ENCODE measurements around the gene ITFG2. TPM values are rescaled to one million over a fixed set of nuclear protein-coding genes. Genes with fewer than 3 reads are reported as not detected.

Gene ITFG2
- total RNA-seq (2021) (37.8 and 39.2 TPM in 2 replicates), Bru-seq, nascent RNA (percentile 79 among the genes with signal in this experiment), BruChase-seq, experiment 1, labeled RNA remaining after a 2-hour chase (percentile 76 among the genes with signal in this experiment), BruChase-seq, experiment 2, labeled RNA remaining after a 6-hour chase (percentile 78 among the genes with signal in this experiment)
- long read RNA-seq, transcript ITFG2-201 (12 exons, 2,361 nt): major isoform, 36 of 66 reads
- long read RNA-seq, partial matches to known transcripts: 4 of 66 reads
- long read RNA-seq, other reads (novel, unspliced or antisense): 22 of 66 reads

DNA sequence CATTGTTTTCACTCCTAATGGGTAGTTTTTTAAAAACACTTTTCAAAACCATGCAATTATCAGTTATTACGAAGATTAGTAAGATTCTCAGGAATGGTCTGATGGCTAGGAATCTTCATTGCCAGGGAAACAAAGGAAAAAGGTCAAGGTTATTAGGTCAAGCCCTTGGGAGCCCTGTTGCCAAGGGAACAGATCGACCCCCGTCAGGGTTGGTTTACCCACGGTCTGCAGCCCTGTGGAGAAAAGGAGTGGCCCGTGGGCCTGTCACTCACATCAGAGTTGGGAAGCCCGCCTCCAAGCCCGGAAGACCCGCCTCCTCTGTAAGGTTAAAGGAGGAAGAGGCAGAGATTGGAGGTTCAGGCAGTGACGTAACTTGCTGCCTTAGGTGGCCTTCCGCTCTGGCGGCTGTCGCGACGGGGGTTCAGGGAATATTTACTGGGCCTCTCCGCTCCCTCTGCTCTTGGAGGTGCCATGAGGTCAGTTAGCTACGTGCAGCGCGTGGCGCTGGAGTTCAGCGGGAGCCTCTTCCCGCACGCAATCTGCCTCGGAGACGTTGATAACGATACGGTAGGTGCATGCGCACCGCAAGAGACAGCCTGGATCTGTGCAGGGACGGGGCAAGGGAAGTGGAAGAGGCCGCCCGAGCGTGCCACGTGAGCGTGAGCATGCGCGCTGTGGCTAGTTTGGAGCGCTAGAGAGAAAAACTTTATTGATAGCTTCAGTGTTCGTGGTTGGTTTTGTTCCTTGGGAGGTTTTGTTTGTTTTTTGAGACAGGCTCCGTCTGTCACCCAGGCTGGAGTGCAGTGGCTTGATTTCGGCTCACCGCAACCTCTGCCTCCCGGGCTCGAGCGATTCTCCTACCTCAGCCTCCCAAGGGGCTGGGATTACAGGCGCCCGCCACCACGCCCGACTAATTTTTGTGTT lies at the start of gene ITFG2:
ITFG2 (plus strand) TSS at position 379 of the 924 bp plus-strand sequence; CDS start at position 472, 93 bp downstream.
- intact Hi-C loops (cut with micrococcal nuclease; ENCODE audit: unreplicated experiment): no loop called here
- peak within 1 kb of the TSS; percentile 95 for H3K27ac ChIP-seq (ENCODE audit: low read depth, low read length, poor library complexity, severe bottlenecking)
- H3K36me3 ChIP-seq (ENCODE audit: insufficient read depth, low read length, poor library complexity, severe bottlenecking): peaks cover under 1% of the 10 kb centered on the region
- peaks cover 14% of the 10 kb centered on the region for H3K4me1 ChIP-seq (ENCODE audit: insufficient read depth, low read length, poor library complexity, severe bottlenecking)
- DNase-seq (ENCODE audit: low spot score): peak; percentile 99
- CTCF ChIA-PET: interaction anchor here (0.7 kb wide), 1 partner anchor 1836 kb away, joined by 3 read pairs; no protein-coding TSS in a partner anchor
- no peaks in the 10 kb centered on the region for H3K9me3 ChIP-seq (ENCODE audit: low read depth, low read length, poor library complexity, severe bottlenecking)
- TF ChIP-seq, protein P1, sequence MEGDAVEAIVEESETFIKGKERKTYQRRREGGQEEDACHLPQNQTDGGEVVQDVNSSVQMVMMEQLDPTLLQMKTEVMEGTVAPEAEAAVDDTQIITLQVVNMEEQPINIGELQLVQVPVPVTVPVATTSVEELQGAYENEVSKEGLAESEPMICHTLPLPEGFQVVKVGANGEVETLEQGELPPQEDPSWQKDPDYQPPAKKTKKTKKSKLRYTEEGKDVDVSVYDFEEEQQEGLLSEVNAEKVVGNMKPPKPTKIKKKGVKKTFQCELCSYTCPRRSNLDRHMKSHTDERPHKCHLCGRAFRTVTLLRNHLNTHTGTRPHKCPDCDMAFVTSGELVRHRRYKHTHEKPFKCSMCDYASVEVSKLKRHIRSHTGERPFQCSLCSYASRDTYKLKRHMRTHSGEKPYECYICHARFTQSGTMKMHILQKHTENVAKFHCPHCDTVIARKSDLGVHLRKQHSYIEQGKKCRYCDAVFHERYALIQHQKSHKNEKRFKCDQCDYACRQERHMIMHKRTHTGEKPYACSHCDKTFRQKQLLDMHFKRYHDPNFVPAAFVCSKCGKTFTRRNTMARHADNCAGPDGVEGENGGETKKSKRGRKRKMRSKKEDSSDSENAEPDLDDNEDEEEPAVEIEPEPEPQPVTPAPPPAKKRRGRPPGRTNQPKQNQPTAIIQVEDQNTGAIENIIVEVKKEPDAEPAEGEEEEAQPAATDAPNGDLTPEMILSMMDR (conservative IDR thresholded peaks at IDR 0.05; ENCODE audit: low read depth, low read length): no peak
- TF ChIP-seq EZH2 (IDR thresholded peaks at IDR 0.05; ENCODE audit: borderline replicate concordance, low read depth, low read length, poor library complexity, severe bottlenecking): no peak
- POLR2A ChIA-PET (ENCODE audit: low non-redundant PET): interaction anchor here (0.6 kb wide), 1 partner anchor 139 kb away, joined by 3 read pairs; no protein-coding TSS in a partner anchor
- TSS peak; percentile 75 for BruUV-seq (replicated peaks)
- H3K27me3 ChIP-seq (replicated peaks; ENCODE audit: insufficient read depth, low read depth, low read length, poor library complexity): no peaks in the 10 kb centered on the region
- H3K4me3 ChIP-seq (ENCODE audit: low read depth, low read length, poor library complexity, severe bottlenecking): peak within 1 kb of the TSS; percentile 60

GRCh38 chr12:2764398-2764797 lies 48.1 kb upstream of the ITFG2 start:
- DNase-seq (ENCODE audit: low spot score): no peak
- H3K9me3 ChIP-seq (ENCODE audit: low read depth, low read length, poor library complexity, severe bottlenecking): no peaks in the 10 kb centered on the region
- CTCF ChIA-PET: no interaction called here
- POLR2A ChIA-PET (ENCODE audit: low non-redundant PET): no interaction called here
- peaks cover 9% of the 10 kb centered on the region for H3K27me3 ChIP-seq (replicated peaks; ENCODE audit: insufficient read depth, low read depth, low read length, poor library complexity)
- no TSS peak for BruUV-seq (replicated peaks)
- H3K36me3 ChIP-seq (ENCODE audit: insufficient read depth, low read length, poor library complexity, severe bottlenecking): no peaks in the 10 kb centered on the region
- no peaks in the 10 kb centered on the region for H3K4me1 ChIP-seq (ENCODE audit: insufficient read depth, low read length, poor library complexity, severe bottlenecking)
- no peak for TF ChIP-seq EZH2 (IDR thresholded peaks at IDR 0.05; ENCODE audit: borderline replicate concordance, low read depth, low read length, poor library complexity, severe bottlenecking)
- TF ChIP-seq, protein P1 (conservative IDR thresholded peaks at IDR 0.05; ENCODE audit: low read depth, low read length): no peak
- H3K4me3 ChIP-seq (ENCODE audit: low read depth, low read length, poor library complexity, severe bottlenecking): no peak overlapping the region
- intact Hi-C loops (cut with micrococcal nuclease; ENCODE audit: unreplicated experiment): no loop called here
- no peak overlapping the region for H3K27ac ChIP-seq (ENCODE audit: low read depth, low read length, poor library complexity, severe bottlenecking)

GRCh38 chr12:2765052-2765451 lies 47.4 kb upstream of the ITFG2 start:
- H3K27ac ChIP-seq (ENCODE audit: low read depth, low read length, poor library complexity, severe bottlenecking): no peak overlapping the region
- H3K27me3 ChIP-seq (replicated peaks; ENCODE audit: insufficient read depth, low read depth, low read length, poor library complexity): peaks cover 9% of the 10 kb centered on the region
- DNase-seq (ENCODE audit: low spot score): no peak
- no peaks in the 10 kb centered on the region for H3K36me3 ChIP-seq (ENCODE audit: insufficient read depth, low read length, poor library complexity, severe bottlenecking)
- ChIA-PET CTCF (no interaction called here), POLR2A (ENCODE audit: low non-redundant PET) (no interaction called here)
- no peaks in the 10 kb centered on the region for H3K4me1 ChIP-seq (ENCODE audit: insufficient read depth, low read length, poor library complexity, severe bottlenecking)
- no peaks in the 10 kb centered on the region for H3K9me3 ChIP-seq (ENCODE audit: low read depth, low read length, poor library complexity, severe bottlenecking)
- intact Hi-C loops (cut with micrococcal nuclease; ENCODE audit: unreplicated experiment): no loop called here
- TF ChIP-seq EZH2 (IDR thresholded peaks at IDR 0.05; ENCODE audit: borderline replicate concordance, low read depth, low read length, poor library complexity, severe bottlenecking): no peak
- TF ChIP-seq, protein P1 (conservative IDR thresholded peaks at IDR 0.05; ENCODE audit: low read depth, low read length): no peak
- no peak overlapping the region for H3K4me3 ChIP-seq (ENCODE audit: low read depth, low read length, poor library complexity, severe bottlenecking)
- no TSS peak for BruUV-seq (replicated peaks)
